SH-SY5Y (cell line): ENCODE measurements around the gene SLC38A7.

Source experiments
- GATA2 ChIP-seq: IDR thresholded peaks from 2 replicates; pipeline ENCODE4 v1.6.1; 2011; ENCODE audit warnings: mild to moderate bottlenecking, low read depth, low read length
- GATA3 ChIP-seq: IDR thresholded peaks from 2 replicates; pipeline ENCODE4 v1.6.1; 2011; ENCODE audit warnings: low read depth, mild to moderate bottlenecking, low read length, moderate library complexity

Gene SLC38A7, protein sequence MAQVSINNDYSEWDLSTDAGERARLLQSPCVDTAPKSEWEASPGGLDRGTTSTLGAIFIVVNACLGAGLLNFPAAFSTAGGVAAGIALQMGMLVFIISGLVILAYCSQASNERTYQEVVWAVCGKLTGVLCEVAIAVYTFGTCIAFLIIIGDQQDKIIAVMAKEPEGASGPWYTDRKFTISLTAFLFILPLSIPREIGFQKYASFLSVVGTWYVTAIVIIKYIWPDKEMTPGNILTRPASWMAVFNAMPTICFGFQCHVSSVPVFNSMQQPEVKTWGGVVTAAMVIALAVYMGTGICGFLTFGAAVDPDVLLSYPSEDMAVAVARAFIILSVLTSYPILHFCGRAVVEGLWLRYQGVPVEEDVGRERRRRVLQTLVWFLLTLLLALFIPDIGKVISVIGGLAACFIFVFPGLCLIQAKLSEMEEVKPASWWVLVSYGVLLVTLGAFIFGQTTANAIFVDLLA

GRCh38 chr16:58684354-58685083 lies at the start of gene SLC38A7:
SLC38A7 (minus strand) TSS chr16:58684770; CDS start chr16:58680126, 4,644 bp downstream.
- TF ChIP-seq GATA3 (no peak), GATA2 (no peak)

DNA sequence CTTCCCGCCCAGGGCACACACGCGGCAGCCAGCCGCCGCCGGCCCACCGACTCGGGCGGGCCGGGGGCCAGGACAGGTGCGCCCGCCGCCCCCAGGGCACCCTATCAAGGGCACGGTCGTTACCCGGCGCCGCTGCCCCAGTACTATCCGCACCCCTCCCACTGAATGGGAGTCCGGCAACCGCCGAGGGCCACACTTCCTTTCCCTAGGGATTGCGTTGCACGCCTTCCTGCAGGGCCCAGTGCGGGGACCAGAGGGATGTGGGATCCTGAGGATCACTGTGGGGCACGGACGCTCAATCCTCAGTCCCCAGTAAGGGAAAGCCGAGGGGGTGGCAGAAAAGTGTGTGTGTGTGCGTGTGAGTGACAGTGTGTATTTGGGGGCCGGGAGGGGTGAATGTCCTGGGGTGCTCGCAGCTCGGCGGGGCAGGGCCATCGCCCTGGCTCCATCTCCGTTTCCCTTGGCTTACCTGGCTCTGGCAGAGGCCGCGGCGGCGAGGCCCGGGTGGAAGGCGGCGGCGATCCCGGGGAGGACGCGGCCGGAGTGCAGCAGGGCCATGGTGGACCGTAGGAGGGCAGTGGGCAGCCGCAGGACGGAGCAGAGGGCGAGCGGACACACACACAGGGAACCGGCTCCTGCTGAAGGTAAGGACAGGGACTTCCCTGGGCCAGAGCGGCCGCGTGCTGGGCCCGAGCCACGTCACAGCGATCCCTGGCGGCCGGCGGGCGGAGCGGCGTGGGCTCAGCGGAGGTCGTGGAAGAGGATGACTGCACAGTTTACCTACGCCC lies 49.3 kb upstream of the SLC38A7 start, which contains the start of gene GOT2:
TSS of gene GOT2 (minus strand) at position 646 of the 788 bp plus-strand sequence. CDS start at position 558, 88 bp downstream.
- no peak for TF ChIP-seq GATA3
- no peak for TF ChIP-seq GATA2

- no peak for TF ChIP-seq GATA3
Measured at GRCh38 chr16:58733248-58733670, 48.7 kb upstream of the SLC38A7 start.

GRCh38 chr16:58732545-58733247 lies 48.1 kb upstream of the SLC38A7 start:
- TF ChIP-seq GATA3 (no peak), GATA2 (no peak)

DNA sequence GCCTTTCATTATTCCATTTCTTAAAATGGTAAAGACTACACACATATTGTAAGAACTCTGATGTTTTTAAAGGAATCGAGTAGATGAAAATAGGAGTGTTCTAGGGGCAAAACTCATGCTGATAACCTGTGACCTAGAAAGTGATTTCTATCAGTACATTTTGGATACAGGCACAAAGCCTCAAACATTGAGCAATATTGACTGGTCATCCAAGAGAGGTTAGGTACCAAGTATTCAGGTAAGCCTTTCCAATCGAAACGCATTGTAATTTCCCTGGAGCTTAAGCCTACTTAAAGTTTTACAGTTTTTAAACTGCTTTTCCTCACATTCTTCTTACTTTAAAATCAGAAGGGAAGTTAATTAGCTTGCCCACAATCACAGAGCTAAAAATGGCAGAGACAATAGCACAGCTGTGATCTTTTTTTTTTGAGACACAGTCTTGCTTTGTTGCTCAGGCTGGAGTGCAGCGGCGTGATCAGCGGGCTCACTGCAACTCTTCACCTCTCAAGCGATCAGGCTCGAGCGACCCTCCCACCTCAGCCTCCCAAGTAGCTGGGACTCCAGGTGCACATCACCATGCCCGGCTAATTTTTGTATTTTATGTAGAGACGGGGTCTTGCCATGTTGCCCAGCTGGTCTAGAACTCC lies 46.3 kb upstream of the SLC38A7 start:
- TF ChIP-seq GATA2, result no peak

GRCh38 chr16:58727796-58728568 lies 43.4 kb upstream of the SLC38A7 start:
- TF ChIP-seq GATA2 (no peak), GATA3 (no peak)

DNA sequence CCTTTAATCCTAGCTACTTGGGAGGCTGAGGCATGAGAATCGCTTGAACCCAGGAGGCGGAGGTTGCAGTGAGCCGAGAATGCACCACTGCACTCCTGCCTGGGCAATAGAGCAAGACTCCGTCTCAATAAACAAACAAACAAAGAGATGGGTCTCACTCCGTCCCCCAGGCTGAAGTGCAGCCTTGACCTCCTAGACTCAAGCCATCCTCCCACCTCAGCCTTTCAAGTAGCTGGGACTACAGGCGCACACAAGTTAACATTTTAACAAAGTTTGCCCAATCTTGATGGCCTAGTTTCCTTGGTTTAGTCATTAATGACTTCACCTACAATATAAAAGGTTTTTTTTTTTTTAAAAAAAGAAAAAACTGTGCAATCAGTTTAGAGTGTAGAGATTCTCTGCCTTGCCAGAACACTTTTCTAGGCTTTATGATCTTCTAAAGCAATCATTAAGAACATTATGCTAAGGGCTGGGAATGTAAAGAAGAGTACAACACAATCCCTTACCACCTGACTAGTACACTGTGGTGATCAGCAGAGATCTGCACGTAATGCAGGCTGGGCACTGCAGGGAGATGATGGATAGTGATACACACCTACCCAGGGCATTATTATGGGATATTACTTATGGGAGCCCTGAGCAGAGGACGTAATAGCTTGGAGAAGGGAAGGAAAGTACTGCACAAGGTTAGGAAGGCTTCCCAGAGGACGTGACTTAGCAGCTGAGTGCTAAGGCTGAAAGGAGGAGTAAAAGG lies 42.6 kb upstream of the SLC38A7 start:
- TF ChIP-seq GATA2 (no peak), GATA3 (no peak)

- TF ChIP-seq GATA3 (no peak), GATA2 (no peak)
Measured at GRCh38 chr16:58723109-58723508, 38.5 kb upstream of the SLC38A7 start.

DNA sequence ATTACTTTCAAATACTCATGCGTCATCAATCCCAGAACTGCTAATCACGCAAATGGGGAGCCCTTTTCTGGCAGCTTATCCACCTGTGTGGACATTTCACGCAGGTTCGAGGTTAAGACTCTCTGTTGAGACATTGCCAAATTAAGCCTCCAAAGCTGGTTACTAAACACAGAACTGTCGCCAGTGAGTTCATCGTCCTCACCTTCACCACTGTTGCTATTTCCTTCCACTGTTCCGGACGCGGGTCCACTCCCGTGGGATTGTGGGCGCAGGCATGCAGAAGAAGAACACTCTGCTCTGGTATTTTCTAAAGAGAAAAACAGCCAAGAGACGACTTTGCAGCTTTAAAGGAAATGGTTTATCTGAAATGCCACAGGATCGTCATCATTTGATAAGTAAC lies 33.4 kb upstream of the SLC38A7 start:
- TF ChIP-seq GATA3, result no peak
- TF ChIP-seq GATA2, result no peak

DNA sequence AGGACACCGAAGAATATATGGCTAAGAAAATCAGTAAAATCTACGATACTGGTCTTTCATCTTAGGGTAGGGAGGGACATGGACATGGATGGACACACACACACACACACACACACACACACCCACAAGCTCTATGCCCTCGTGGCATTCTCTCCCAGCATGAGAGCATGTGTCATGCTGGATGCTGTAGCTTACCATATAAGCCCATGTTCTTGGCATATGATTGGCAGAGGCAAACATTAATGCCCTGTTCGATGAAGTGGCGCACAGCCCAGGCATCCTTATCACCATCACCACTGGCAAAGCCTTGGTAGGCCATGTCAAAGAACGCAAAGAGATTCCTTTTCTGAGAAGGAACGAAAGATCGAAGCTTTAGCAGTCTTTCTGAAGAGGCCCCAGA lies 31.9 kb upstream of the SLC38A7 start:
- TF ChIP-seq GATA3 (no peak), GATA2 (no peak)

DNA sequence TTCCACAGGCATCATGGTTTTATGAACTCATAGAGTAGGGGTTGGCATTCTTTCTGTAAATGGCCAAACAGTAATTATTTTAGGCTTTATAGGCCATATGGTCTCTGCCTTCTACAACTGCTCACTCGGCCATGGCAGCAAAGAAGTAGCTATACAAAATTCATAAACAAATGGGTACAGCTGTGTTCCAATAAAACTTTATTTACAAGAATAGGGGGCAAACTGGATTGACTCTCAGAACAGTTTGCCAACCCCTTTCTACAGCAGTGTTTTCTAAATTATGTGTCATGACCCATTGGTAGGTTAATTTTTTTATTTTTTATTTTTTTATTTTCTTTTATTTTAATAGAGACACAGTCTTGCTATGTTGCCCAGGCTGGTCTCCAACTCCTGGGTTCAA lies 29.2 kb upstream of the SLC38A7 start:
- TF ChIP-seq GATA3, result no peak
- no peak for TF ChIP-seq GATA2

GRCh38 chr16:58709333-58709732 lies 24.8 kb upstream of the SLC38A7 start:
- TF ChIP-seq GATA3 (no peak), GATA2 (no peak)

GRCh38 chr16:58699151-58699550 lies 14.6 kb upstream of the SLC38A7 start:
- TF ChIP-seq GATA2 (no peak), GATA3 (no peak)
